ENCODE results near the gene CHRDL2.
"Not testable (repeated sequence)": the region's sequence is repeated elsewhere in the genome, so short reads cannot be mapped to it uniquely, and the experiment has no call there.

CHRDL2 gene

GRCh38 chr11:74669211-74670160 is 61.7 kb downstream of the CHRDL2 start:
- DNase-seq (ENCODE audit: low read depth), result no peak

- no peak for DNase-seq (ENCODE audit: low read depth)
Observed at GRCh38 chr11:74663315-74663714, 67.9 kb downstream of the CHRDL2 start.

- DNase-seq (ENCODE audit: low read depth), result no peak
Observed at GRCh38 chr11:74662487-74663103, 68.6 kb downstream of the CHRDL2 start.

- DNase-seq (ENCODE audit: low read depth), result not testable (repeated sequence)
Observed at GRCh38 chr11:74659124-74659523, 72.1 kb downstream of the CHRDL2 start.

- no peak for DNase-seq (ENCODE audit: low read depth)
Observed at GRCh38 chr11:74654976-74655375, 76.2 kb downstream of the CHRDL2 start.

GRCh38 chr11:74650498-74650897 is 80.7 kb downstream of the CHRDL2 start:
- no peak for DNase-seq (ENCODE audit: low read depth)

GRCh38 chr11:74648894-74649293 is 82.3 kb downstream of the CHRDL2 start:
- no peak for DNase-seq (ENCODE audit: low read depth)

- no peak for DNase-seq (ENCODE audit: low read depth)
Observed at GRCh38 chr11:74647831-74648230, 83.4 kb downstream of the CHRDL2 start.

GRCh38 chr11:74647404-74647803 is 83.8 kb downstream of the CHRDL2 start:
- no peak for DNase-seq (ENCODE audit: low read depth)

- DNase-seq (ENCODE audit: low read depth), result no peak
Observed at GRCh38 chr11:74646954-74647353, 84.3 kb downstream of the CHRDL2 start.
